HepG2 (cell line): ENCODE data around the gene PNKP. TPM values are rescaled to one million over a fixed set of nuclear protein-coding genes. Genes with fewer than 3 reads are reported as not detected.

Experiments
- CREB1 ChIP-seq, 2 experiments: fragments of 450-650 bp in 1 of 2; IDR thresholded peaks; 2 replicates each; pipeline ENCODE4 v1.6.1; 2016 to 2017; ENCODE audit warnings: control low read depth in 1 of 2, mild to moderate bottlenecking in 1 of 2, missing compliant biosample characterization in 1 of 2, missing genetic modification characterization in 1 of 2
- E2F1 ChIP-seq: sonication (generic); formaldehyde crosslinking; IDR thresholded peaks from 2 replicates; pipeline ENCODE4 v1.5.0; 2020; ENCODE audit warnings: missing genetic modification reagents
- GMEB2 ChIP-seq: IDR thresholded peaks from 2 replicates; pipeline ENCODE4 v1.6.1; 2016; ENCODE audit warnings: missing biosample characterization, missing genetic modification reagents, low read depth
- HBP1 ChIP-seq: IDR thresholded peaks from 2 replicates; pipeline ENCODE4 v1.6.1; 2016; ENCODE audit warnings: low read depth, control low read depth
- HNRNPLL ChIP-seq: fragments of 200-400 bp; formaldehyde crosslinking; IDR thresholded peaks from 2 replicates; pipeline ENCODE4 v1.6.1; 2017; ENCODE audit warnings: mild to moderate bottlenecking, low read depth, low read length; ENCODE audit not compliant: poor library complexity, severe bottlenecking
- HOXA9 ChIP-seq: sonication (generic); formaldehyde crosslinking; IDR thresholded peaks from 2 replicates; pipeline ENCODE4 v1.8.1; 2022; ENCODE audit warnings: missing genetic modification reagents, mild to moderate bottlenecking, moderate library complexity, borderline replicate concordance
- NPAS2 ChIP-seq: sonication (generic); formaldehyde crosslinking; IDR thresholded peaks from 2 replicates; pipeline ENCODE4 v1.8.0; 2022; ENCODE audit warnings: mild to moderate bottlenecking, missing genetic modification reagents, borderline replicate concordance
- NR2C2 ChIP-seq: sonication (generic); formaldehyde crosslinking; IDR thresholded peaks from 2 replicates; pipeline ENCODE4 v1.4.0; 2020; ENCODE audit warnings: missing genetic modification reagents, mild to moderate bottlenecking, moderate library complexity, borderline replicate concordance
- POLR2G ChIP-seq: fragments of 200-400 bp; formaldehyde crosslinking; IDR thresholded peaks from 2 replicates; pipeline ENCODE4 v1.6.1; 2018; ENCODE audit warnings: mild to moderate bottlenecking, low read depth, low read length, moderate library complexity
- XBP1 ChIP-seq: sonication (generic); formaldehyde crosslinking; IDR thresholded peaks from 2 replicates; pipeline ENCODE4 v1.5.0; 2020; ENCODE audit warnings: missing genetic modification reagents
- ZBTB7A ChIP-seq: sonication (generic); formaldehyde crosslinking; IDR thresholded peaks from 2 replicates; pipeline ENCODE4 v1.8.0; 2022; ENCODE audit warnings: mild to moderate bottlenecking, missing genetic modification reagents
- ZNF275 ChIP-seq: sonication (generic); formaldehyde crosslinking; IDR thresholded peaks from 2 replicates; pipeline ENCODE4 v1.8.0; 2022; ENCODE audit warnings: missing genetic modification reagents, mild to moderate bottlenecking, inconsistent platforms, borderline replicate concordance
- ZNF451 ChIP-seq: sonication (generic); formaldehyde crosslinking; IDR thresholded peaks from 2 replicates; pipeline ENCODE4 v1.5.0; 2020; ENCODE audit warnings: mild to moderate bottlenecking, missing genetic modification reagents
- ZNF687 ChIP-seq: sonication (generic); formaldehyde crosslinking; IDR thresholded peaks from 2 replicates; pipeline ENCODE4 v1.5.1; 2020; ENCODE audit warnings: mild to moderate bottlenecking, missing genetic modification reagents, moderate library complexity
- ZNF713 ChIP-seq: sonication (generic); formaldehyde crosslinking; IDR thresholded peaks from 2 replicates; pipeline ENCODE4 v1.4.0; 2020; ENCODE audit warnings: mild to moderate bottlenecking, missing genetic modification reagents
- ZNF772 ChIP-seq: sonication (generic); formaldehyde crosslinking; IDR thresholded peaks from 2 replicates; pipeline ENCODE4 v1.5.0; 2020; ENCODE audit warnings: mild to moderate bottlenecking, missing genetic modification reagents
- ZSCAN20 ChIP-seq: sonication (generic); formaldehyde crosslinking; IDR thresholded peaks from 2 replicates; pipeline ENCODE4 v1.4.0; 2020; ENCODE audit warnings: missing genetic modification reagents, mild to moderate bottlenecking, borderline replicate concordance
- ZSCAN9 ChIP-seq: IDR thresholded peaks from 2 replicates; pipeline ENCODE4 v1.6.1; 2016; ENCODE audit warnings: borderline replicate concordance
- polyA plus RNA-seq, 8 experiments: library from polyadenylated mRNA; depleted of rRNA in 3 of 8; stranded (reverse) in 7 of 8; unstranded in 1 of 8; fragments of >200 nt; fragmentation: Illumina TruSeq in 4 of 8; extraction: Trizol in 4 of 8; gene quantifications; 2 replicates each; pipeline versions ENCODE4 v1.2.1 to v1.2.3, GENCODE V29; 2011 to 2016; ENCODE audit warnings: low read depth in 4 of 8, missing spikeins in 1 of 8, mixed read lengths in 1 of 8; ENCODE audit not compliant: insufficient read depth in 1 of 8
- total RNA-seq, 5 experiments: library from RNA; depleted of rRNA; stranded (reverse); fragments of >200 nt; fragmentation: Illumina TruSeq; extraction: Trizol; gene quantifications; 2 replicates each; pipeline ENCODE4 v1.2.3, GENCODE V29; 2016; ENCODE audit warnings: low read depth in 1 of 5

Gene PNKP
- total and polyA plus RNA-seq, 2 of the 13 experiments (the other 11 are each of a cell fraction or from before 2014, with no cell fraction given), result 12.7 to 27.1 TPM

- TF ChIP-seq ZNF275 (CRISPR knock-in tag) (no peak), E2F1 (no peak), XBP1 (CRISPR knock-in tag) (no peak), ZSCAN20 (CRISPR knock-in tag) (0 out of 2 replicates have a peak, but pooled peaks have one; percentile 51), HBP1 (CRISPR knock-in tag) (no peak), ZNF687 (CRISPR knock-in tag) (peak; percentile 96), ZNF713 (CRISPR knock-in tag) (no peak), GMEB2 (CRISPR knock-in tag) (peak; percentile 0; the same call in 1 of the 2 replicates), ZBTB7A (peak; percentile 65), ZSCAN9 (CRISPR knock-in tag) (0 out of 2 replicates have a peak, but pooled peaks have one; percentile 25), ZNF451 (peak; percentile 80; the same call in 1 of the 2 replicates), HOXA9 (CRISPR knock-in tag) (no peak), ZNF772 (CRISPR knock-in tag) (peak; percentile 38), NPAS2 (CRISPR knock-in tag) (no peak), CREB1 (IDR thresholded peaks at IDR 0.05) (peak; percentile 90), CREB1 (CRISPR knock-in tag; IDR thresholded peaks at IDR 0.05) (peak; percentile 86), POLR2G (peak; percentile 83), NR2C2 (CRISPR knock-in tag) (peak; percentile 27; the same call in 1 of the 2 replicates), HNRNPLL (peak; percentile 51)
Observed at GRCh38 chr19:49869484-49870308, 2.3 kb upstream of the PNKP start (continued).
